Breast epithelium (tissue), 4 donors: Measurements from ENCODE around the gene BRIP1. TPM values are rescaled to one million over a fixed set of nuclear protein-coding genes. Genes with fewer than 3 reads are reported as not detected.

Experiments
- DNase-seq, 2 donors: peaks; one replicate each; pipeline ENCODE4 v3.0.0-alpha.2; 2019; ENCODE audit warnings: low spot score in 2 of 2
- H3K27ac ChIP-seq, 2 donors: fragments of 200-600 bp; sonication (generic) in 1 of 2; one replicate each; pipeline ENCODE4 v1.5.1; 2016 to 2019; ENCODE audit warnings: mild to moderate bottlenecking in 1 of 2
- H3K27me3 ChIP-seq, 2 donors: fragments of 200-600 bp; sonication (generic) in 1 of 2; one replicate each; pipeline versions ENCODE4 v1.5.1 to v1.6.0; 2017 to 2019; ENCODE audit warnings: control low read depth in 1 of 2, mild to moderate bottlenecking in 1 of 2
- H3K36me3 ChIP-seq: fragments of 200-600 bp; one replicate; pipeline ENCODE4 v1.5.1; 2019
- H3K4me1 ChIP-seq, 2 donors: fragments of 200-600 bp; sonication (generic); one replicate each; pipeline ENCODE4 v1.5.1; 2016 to 2019; ENCODE audit warnings: control low read depth in 1 of 2
- H3K4me3 ChIP-seq, 3 donors: fragments of 200-600 bp; sonication (generic); 1 replicate in 2 of 3; 2 replicates in 1 of 3; pipeline ENCODE4 v1.5.1; 2016 to 2019; ENCODE audit warnings: mild to moderate bottlenecking in 3 of 3, moderate library complexity in 2 of 3
- H3K9me3 ChIP-seq, 2 donors: fragments of 200-600 bp; sonication (generic) in 1 of 2; one replicate each; pipeline ENCODE4 v1.5.1; 2016 to 2019; ENCODE audit warnings: control low read depth in 1 of 2
- POLR2A ChIP-seq: fragments of 450-650 bp; IDR thresholded peaks from one replicate; pipeline ENCODE4 v1.6.1; 2016; ENCODE audit warnings: antibody characterized with exemption, mild to moderate bottlenecking, moderate library complexity
- POLR2AphosphoS5 ChIP-seq, 3 donors: sonication (generic); formaldehyde crosslinking; IDR thresholded peaks; one replicate each; pipeline ENCODE4 v1.6.1; 2017; ENCODE audit warnings: antibody characterized with exemption in 3 of 3
- intact Hi-C: fragments of 100-400 bp; cut with DNase I; formaldehyde crosslinking; loops from one replicate; pipeline ENCODE4 v1.15.1; 2023; ENCODE audit warnings: low total_unique reads
- total RNA-seq, 3 donors: library from RNA; depleted of rRNA; stranded (reverse); fragments of >200 nt; gene quantifications; one replicate each; pipeline ENCODE4 v1.1.0, GENCODE V29; 2016
- TF ChIP-seq, protein P1 (sequence below), 3 donors: fragments of 450-650 bp; IDR thresholded peaks; one replicate each; pipeline ENCODE4 v1.5.1; 2016 to 2017; ENCODE audit warnings: antibody characterized with exemption in 3 of 3, mild to moderate bottlenecking in 3 of 3, moderate library complexity in 3 of 3

BRIP1 gene
- total RNA-seq, 3 donors from 2014 or later, result 0.33 to 1.0 (median 0.48) TPM

DNA sequence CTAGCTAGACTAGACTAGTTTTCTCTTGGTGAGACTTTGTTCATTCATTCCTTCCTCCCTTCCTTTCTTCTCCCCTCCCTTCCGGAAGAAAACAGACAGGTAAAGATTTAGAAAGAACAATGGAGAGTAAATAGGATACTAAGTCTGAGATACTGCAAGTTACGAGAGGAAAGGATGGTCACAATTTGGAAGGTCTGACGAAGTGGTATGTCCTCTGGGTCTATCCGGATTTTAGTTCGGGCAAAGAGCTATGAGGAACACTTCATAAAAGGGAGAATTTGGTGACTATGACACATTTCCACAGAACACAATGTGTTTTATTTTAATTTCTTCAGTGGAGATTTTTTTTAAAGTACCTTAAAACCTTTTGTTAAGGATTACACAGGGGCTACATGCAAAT is 107.7 kb downstream of the BRIP1 start:
- TF ChIP-seq, protein P1, sequence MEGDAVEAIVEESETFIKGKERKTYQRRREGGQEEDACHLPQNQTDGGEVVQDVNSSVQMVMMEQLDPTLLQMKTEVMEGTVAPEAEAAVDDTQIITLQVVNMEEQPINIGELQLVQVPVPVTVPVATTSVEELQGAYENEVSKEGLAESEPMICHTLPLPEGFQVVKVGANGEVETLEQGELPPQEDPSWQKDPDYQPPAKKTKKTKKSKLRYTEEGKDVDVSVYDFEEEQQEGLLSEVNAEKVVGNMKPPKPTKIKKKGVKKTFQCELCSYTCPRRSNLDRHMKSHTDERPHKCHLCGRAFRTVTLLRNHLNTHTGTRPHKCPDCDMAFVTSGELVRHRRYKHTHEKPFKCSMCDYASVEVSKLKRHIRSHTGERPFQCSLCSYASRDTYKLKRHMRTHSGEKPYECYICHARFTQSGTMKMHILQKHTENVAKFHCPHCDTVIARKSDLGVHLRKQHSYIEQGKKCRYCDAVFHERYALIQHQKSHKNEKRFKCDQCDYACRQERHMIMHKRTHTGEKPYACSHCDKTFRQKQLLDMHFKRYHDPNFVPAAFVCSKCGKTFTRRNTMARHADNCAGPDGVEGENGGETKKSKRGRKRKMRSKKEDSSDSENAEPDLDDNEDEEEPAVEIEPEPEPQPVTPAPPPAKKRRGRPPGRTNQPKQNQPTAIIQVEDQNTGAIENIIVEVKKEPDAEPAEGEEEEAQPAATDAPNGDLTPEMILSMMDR (IDR thresholded peaks at IDR 0.05), result no peak
- no peak for TF ChIP-seq POLR2A
- no peak for TF ChIP-seq POLR2AphosphoS5 (IDR thresholded peaks at IDR 0.05)
- Histone ChIP-seq H3K27ac (no peak overlapping the region), H3K4me3 (no peak overlapping the region), H3K4me1 (no peaks in the 10 kb centered on the region), H3K27me3 (no peaks in the 10 kb centered on the region), H3K36me3 (no peaks in the 10 kb centered on the region), H3K9me3 (no peaks in the 10 kb centered on the region)
- no peak for DNase-seq
- intact Hi-C loops, result no loop called here

DNA sequence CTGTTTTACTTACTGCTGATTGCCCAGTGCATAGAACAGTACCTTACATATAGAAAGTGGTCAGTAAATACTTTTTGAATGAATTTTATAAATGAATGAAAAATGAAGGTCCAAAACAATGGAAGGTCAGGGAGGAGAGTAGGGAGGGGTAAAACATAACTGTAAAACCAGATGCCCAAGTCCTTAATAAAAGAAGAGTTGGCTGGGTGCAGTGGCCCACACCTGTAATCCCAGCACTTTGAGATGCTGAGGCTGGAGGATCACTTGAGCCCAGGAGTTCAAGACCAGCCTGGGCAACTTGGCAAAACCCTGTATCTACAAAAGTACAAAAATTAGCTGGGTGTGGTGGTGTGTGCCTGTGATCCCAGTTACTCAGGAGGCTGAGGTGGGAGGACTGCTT is 108.2 kb downstream of the BRIP1 start:
- H3K27ac ChIP-seq, result no peak overlapping the region
- H3K36me3 ChIP-seq, result no peaks in the 10 kb centered on the region
- H3K4me1 ChIP-seq, result no peaks in the 10 kb centered on the region
- DNase-seq, result no peak
- no peak overlapping the region for H3K4me3 ChIP-seq
- H3K27me3 ChIP-seq, result no peaks in the 10 kb centered on the region
- intact Hi-C loops, result no loop called here
- TF ChIP-seq POLR2A (no peak), POLR2AphosphoS5 (IDR thresholded peaks at IDR 0.05) (no peak)
- TF ChIP-seq, protein P1 (IDR thresholded peaks at IDR 0.05), result no peak
- H3K9me3 ChIP-seq, result no peaks in the 10 kb centered on the region

DNA sequence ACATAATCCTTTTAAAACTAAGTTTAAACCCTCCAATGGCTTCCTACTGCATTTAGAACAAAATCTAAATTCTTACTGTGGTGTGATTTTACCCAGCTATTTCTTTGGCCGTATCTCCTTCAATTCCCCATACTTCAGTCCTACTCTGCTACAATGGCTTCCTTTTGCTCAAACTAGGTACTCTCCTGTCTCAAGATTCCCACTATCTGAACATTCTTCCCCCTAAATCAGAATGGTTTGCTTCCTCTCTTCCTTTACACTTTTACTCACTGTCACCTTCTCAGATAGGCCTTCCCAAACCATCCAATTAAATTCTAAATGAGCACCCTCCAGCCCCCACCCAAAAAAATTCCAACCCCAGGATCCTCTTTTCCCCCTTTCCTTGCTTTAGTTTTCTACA is 109.2 kb downstream of the BRIP1 start:
- peaks cover 0 to 5% of the 10 kb centered on the region in 2 donors for H3K9me3 ChIP-seq
- H3K36me3 ChIP-seq, result no peaks in the 10 kb centered on the region
- no peaks in the 10 kb centered on the region for H3K27me3 ChIP-seq
- no peak for TF ChIP-seq POLR2A
- TF ChIP-seq, protein P1 (IDR thresholded peaks at IDR 0.05), result no peak
- no peak for TF ChIP-seq POLR2AphosphoS5 (IDR thresholded peaks at IDR 0.05)
- H3K4me1 ChIP-seq, result no peaks in the 10 kb centered on the region
- intact Hi-C loops, result no loop called here
- DNase-seq, result no peak
- no peak overlapping the region for H3K27ac ChIP-seq
- H3K4me3 ChIP-seq, result no peak overlapping the region

GRCh38 chr17:61753696-61754095 is 109.6 kb downstream of the BRIP1 start:
- Histone ChIP-seq H3K27ac (no peak overlapping the region), H3K9me3 (peaks cover 0 to 5% of the 10 kb centered on the region in 2 donors), H3K36me3 (no peaks in the 10 kb centered on the region), H3K27me3 (no peaks in the 10 kb centered on the region), H3K4me3 (no peak overlapping the region), H3K4me1 (no peaks in the 10 kb centered on the region)
- DNase-seq, result no peak
- intact Hi-C loops, result no loop called here
- no peak for TF ChIP-seq POLR2A
- TF ChIP-seq, protein P1 (IDR thresholded peaks at IDR 0.05), result no peak
- no peak for TF ChIP-seq POLR2AphosphoS5 (IDR thresholded peaks at IDR 0.05)

- Histone ChIP-seq H3K27me3 (no peaks in the 10 kb centered on the region), H3K4me1 (no peaks in the 10 kb centered on the region), H3K9me3 (peaks cover 0 to 5% of the 10 kb centered on the region in 2 donors), H3K27ac (no peak overlapping the region), H3K36me3 (no peaks in the 10 kb centered on the region), H3K4me3 (no peak overlapping the region)
- intact Hi-C loops, result no loop called here
- no peak for DNase-seq
- TF ChIP-seq, protein P1 (IDR thresholded peaks at IDR 0.05), result no peak
- TF ChIP-seq POLR2AphosphoS5 (IDR thresholded peaks at IDR 0.05) (no peak), POLR2A (no peak)
Measured at GRCh38 chr17:61750656-61751055, 112.7 kb downstream of the BRIP1 start.
